ENCODE data around the gene KLK12.

Gene KLK12

GRCh38 chr19:51065221-51065960 is 30.6 kb upstream of the KLK12 start:
- H3K4me3 ChIP-seq (ENCODE audit: low read depth, low read length), result no peak overlapping the region
- TF ChIP-seq, protein P1, sequence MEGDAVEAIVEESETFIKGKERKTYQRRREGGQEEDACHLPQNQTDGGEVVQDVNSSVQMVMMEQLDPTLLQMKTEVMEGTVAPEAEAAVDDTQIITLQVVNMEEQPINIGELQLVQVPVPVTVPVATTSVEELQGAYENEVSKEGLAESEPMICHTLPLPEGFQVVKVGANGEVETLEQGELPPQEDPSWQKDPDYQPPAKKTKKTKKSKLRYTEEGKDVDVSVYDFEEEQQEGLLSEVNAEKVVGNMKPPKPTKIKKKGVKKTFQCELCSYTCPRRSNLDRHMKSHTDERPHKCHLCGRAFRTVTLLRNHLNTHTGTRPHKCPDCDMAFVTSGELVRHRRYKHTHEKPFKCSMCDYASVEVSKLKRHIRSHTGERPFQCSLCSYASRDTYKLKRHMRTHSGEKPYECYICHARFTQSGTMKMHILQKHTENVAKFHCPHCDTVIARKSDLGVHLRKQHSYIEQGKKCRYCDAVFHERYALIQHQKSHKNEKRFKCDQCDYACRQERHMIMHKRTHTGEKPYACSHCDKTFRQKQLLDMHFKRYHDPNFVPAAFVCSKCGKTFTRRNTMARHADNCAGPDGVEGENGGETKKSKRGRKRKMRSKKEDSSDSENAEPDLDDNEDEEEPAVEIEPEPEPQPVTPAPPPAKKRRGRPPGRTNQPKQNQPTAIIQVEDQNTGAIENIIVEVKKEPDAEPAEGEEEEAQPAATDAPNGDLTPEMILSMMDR (IDR thresholded peaks at IDR 0.05; ENCODE audit: low read depth, low read length), result no peak

GRCh38 chr19:51064534-51065220 is 29.9 kb upstream of the KLK12 start, which contains the start of gene KLK13:
Gene KLK13, minus strand, starts transcription at chr19:51065092. Its CDS starts 25 bp downstream, at chr19:51065067.
- TF ChIP-seq, protein P1 (IDR thresholded peaks at IDR 0.05; ENCODE audit: low read depth, low read length), result no peak
- no peak within 1 kb of the TSS for H3K4me3 ChIP-seq (ENCODE audit: low read depth, low read length)

DNA sequence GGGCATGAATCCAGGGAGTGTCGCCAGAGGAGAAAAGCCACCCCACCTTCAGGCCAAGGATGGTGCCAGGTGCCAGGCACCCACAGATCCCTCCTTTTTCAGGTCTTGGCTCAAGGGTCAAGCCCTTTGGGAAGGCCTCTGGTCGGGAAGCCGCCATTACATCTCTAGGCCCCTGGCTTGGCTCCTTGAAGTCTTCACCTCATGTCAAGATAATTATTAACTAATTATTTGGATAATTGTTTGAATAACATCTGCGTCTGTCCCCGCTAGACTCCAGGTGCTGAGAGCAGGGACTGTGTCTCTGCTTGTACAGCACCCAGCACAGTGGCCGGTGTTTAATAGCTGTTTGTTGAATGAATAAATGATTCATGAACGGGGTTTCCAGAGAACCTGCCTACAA is 28.9 kb upstream of the KLK12 start:
- no peak overlapping the region for H3K4me3 ChIP-seq (ENCODE audit: low read depth, low read length)
- TF ChIP-seq, protein P1 (IDR thresholded peaks at IDR 0.05; ENCODE audit: low read depth, low read length), result no peak

GRCh38 chr19:51060973-51061372 is 26.2 kb upstream of the KLK12 start:
- TF ChIP-seq, protein P1 (IDR thresholded peaks at IDR 0.05; ENCODE audit: low read depth, low read length), result no peak
- H3K4me3 ChIP-seq (ENCODE audit: low read depth, low read length), result no peak overlapping the region

- TF ChIP-seq, protein P1 (IDR thresholded peaks at IDR 0.05; ENCODE audit: low read depth, low read length), result no peak
- H3K4me3 ChIP-seq (ENCODE audit: low read depth, low read length), result no peak overlapping the region
Measured at GRCh38 chr19:51060336-51060735, 25.5 kb upstream of the KLK12 start.

DNA sequence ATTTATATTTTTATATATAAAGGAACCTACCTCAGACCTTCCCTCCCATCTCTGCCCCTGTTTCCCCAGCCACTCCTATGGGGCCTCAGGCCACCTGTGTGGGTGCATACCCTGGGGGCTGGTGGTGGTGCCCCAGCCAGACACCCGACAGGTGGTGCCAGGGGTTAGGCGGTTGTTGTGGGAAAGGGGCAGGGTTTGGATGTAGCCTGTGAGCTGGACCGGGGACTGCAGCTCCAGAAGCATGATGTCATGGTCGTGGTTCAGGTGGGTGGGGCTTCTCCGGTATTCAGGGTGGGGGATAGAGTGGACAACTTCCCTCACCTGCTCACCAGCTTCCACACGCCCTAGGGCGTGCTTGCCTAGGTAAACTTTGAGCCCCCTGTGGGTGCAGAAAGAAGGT is 24.9 kb upstream of the KLK12 start:
- H3K4me3 ChIP-seq (ENCODE audit: low read depth, low read length), result no peak overlapping the region
- TF ChIP-seq, protein P1 (IDR thresholded peaks at IDR 0.05; ENCODE audit: low read depth, low read length), result no peak

DNA sequence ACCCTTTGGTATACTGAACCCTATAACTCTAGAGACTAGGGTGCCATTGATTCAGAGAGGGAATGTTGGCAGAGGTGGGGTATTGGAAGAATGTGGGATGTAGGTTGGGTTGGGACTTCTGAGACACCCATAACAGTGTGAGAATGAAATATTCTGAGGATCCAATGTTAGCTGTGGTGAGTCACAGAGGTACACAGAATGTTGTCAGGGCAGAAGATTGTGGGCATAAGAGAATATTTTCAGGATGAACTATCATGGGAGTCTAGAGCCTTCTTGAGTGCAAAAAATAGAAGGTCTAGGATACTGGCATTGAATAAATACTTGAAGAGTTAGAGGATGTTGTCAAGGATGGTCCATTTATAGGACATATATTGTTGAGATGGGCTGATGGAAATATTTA is 21.1 kb upstream of the KLK12 start:
- TF ChIP-seq, protein P1 (IDR thresholded peaks at IDR 0.05; ENCODE audit: low read depth, low read length), result no peak

More for the DNA sequence above, 21.1 kb upstream of the KLK12 start:
- H3K4me3 ChIP-seq (ENCODE audit: low read depth, low read length), result no peak overlapping the region
